MCF 10A (cell line): ENCODE measurements around the gene FAM124B. TPM values are rescaled to one million over a fixed set of nuclear protein-coding genes. Genes with fewer than 3 reads are reported as not detected.
"Not testable (repeated sequence)": the region's sequence is repeated elsewhere in the genome, so short reads cannot be mapped to it uniquely, and the experiment has no call there.

ENCODE experiments used
- BruUV-seq: library from RNA; stranded (reverse); fragments of 400-500 nt; replicated peaks from 2 replicates; lab custom pipeline; 2021; lab: Mats Ljungman, UMichigan
- CTCF ChIA-PET: fragments of 300-600 bp; sonication (Branson Sonifier 250); formaldehyde crosslinking; extraction: SDS; loops from one replicate; lab custom pipeline; 2021; ENCODE audit warnings: antibody characterized with exemption, inconsistent platforms; lab: Yijun Ruan, JAX
- POLR2A ChIA-PET: fragments of 300-600, 350-650 bp; sonication (Branson Sonifier 250); formaldehyde crosslinking; extraction: SDS; loops from one replicate; lab custom pipeline; 2020; ENCODE audit warnings: antibody characterized with exemption, inconsistent platforms; lab: Yijun Ruan, JAX
- DNase-seq: peaks from one replicate; pipeline ENCODE4 v3.0.0-alpha.2; 2018; ENCODE audit not compliant: unreplicated experiment
- H3K27ac Mint-ChIP-seq: one replicate; pipeline ENCODE4 v1.8.0; 2022; ENCODE audit warnings: mild to moderate bottlenecking, low read depth, mixed read lengths; ENCODE audit not compliant: unreplicated experiment
- H3K27me3 Mint-ChIP-seq: one replicate; pipeline ENCODE4 v1.8.0; 2022; ENCODE audit warnings: mixed read lengths; ENCODE audit not compliant: insufficient read depth, unreplicated experiment
- H3K36me3 Mint-ChIP-seq: one replicate; pipeline ENCODE4 v1.8.0; 2022; ENCODE audit warnings: mild to moderate bottlenecking, moderate library complexity, mixed read lengths; ENCODE audit not compliant: insufficient read depth, unreplicated experiment
- H3K4me1 Mint-ChIP-seq: one replicate; pipeline ENCODE4 v1.8.0; 2022; ENCODE audit warnings: mixed read lengths; ENCODE audit not compliant: insufficient read depth, unreplicated experiment
- H3K4me3 Mint-ChIP-seq: one replicate; pipeline ENCODE4 v1.8.0; 2022; ENCODE audit warnings: mild to moderate bottlenecking, moderate library complexity, mixed read lengths; ENCODE audit not compliant: unreplicated experiment
- H3K9me3 Mint-ChIP-seq: one replicate; pipeline ENCODE4 v1.8.0; 2022; ENCODE audit warnings: mixed read lengths; ENCODE audit not compliant: unreplicated experiment
- CTCF ChIP-seq: fragments of 200-600 bp; IDR thresholded peaks from one replicate; pipeline ENCODE4 v1.8.0; 2022; ENCODE audit warnings: antibody characterized with exemption, mild to moderate bottlenecking; ENCODE audit not compliant: unreplicated experiment
- intact Hi-C: fragments of 100-400 bp; cut with micrococcal nuclease; formaldehyde crosslinking; loops from 2 replicates; pipeline ENCODE4 v1.14.1; 2022
- total RNA-seq: library from RNA; stranded (reverse); gene quantifications from 2 replicates; pipeline ENCODE4 v1.2.3, GENCODE V29; 2022

FAM124B gene
- total RNA-seq, 1 experiment from 2014 or later = not detected

GRCh38 chr2:224382973-224383555, 18.8 kb downstream of the FAM124B start:
- Mint-ChIP-seq H3K27me3 (no peaks in the 10 kb centered on the region), H3K9me3 (no peaks in the 10 kb centered on the region), H3K4me1 (no peaks in the 10 kb centered on the region), H3K4me3 (no peak overlapping the region), H3K27ac (no peak overlapping the region), H3K36me3 (no peaks in the 10 kb centered on the region)
- intact Hi-C loops = no loop called here
- POLR2A ChIA-PET = interaction anchor here (0.7 kb wide), 1 partner anchor 58 kb away, joined by 3 read pairs; no protein-coding TSS in a partner anchor
- BruUV-seq = no TSS peak
- DNase-seq = no peak
- no peak for TF ChIP-seq CTCF
- CTCF ChIA-PET = interaction anchor here (0.7 to 1.2 kb wide), 3 partner anchors 10 to 26 kb away, joined by 3 to 6 read pairs (median 4); no protein-coding TSS in a partner anchor

GRCh38 chr2:224382280-224382647, 19.6 kb downstream of the FAM124B start:
- H3K36me3 Mint-ChIP-seq, H3K27me3 Mint-ChIP-seq, POLR2A ChIA-PET, intact Hi-C loops, H3K27ac Mint-ChIP-seq, H3K4me1 Mint-ChIP-seq, H3K4me3 Mint-ChIP-seq, H3K9me3 Mint-ChIP-seq, BruUV-seq, DNase-seq: not testable (repeated sequence)
- CTCF ChIA-PET = interaction anchor here (0.7 kb wide), 1 partner anchor 25 kb away, joined by 4 read pairs; no protein-coding TSS in a partner anchor

- Mint-ChIP-seq H3K9me3 (no peaks in the 10 kb centered on the region), H3K4me3 (no peak overlapping the region), H3K27me3 (no peaks in the 10 kb centered on the region), H3K27ac (no peak overlapping the region), H3K4me1 (no peaks in the 10 kb centered on the region), H3K36me3 (no peaks in the 10 kb centered on the region)
- no TSS peak for BruUV-seq
- intact Hi-C loops = no loop called here
- DNase-seq = no peak
- ChIA-PET CTCF (no interaction called here), POLR2A (no interaction called here)
- no peak for TF ChIP-seq CTCF
Observed at GRCh38 chr2:224381521-224382279, 20.2 kb downstream of the FAM124B start.

GRCh38 chr2:224379986-224380385, 21.9 kb downstream of the FAM124B start:
- no TSS peak for BruUV-seq
- TF ChIP-seq CTCF = no peak
- intact Hi-C loops = no loop called here
- Mint-ChIP-seq H3K27ac (no peak overlapping the region), H3K36me3 (no peaks in the 10 kb centered on the region), H3K9me3 (no peaks in the 10 kb centered on the region), H3K4me3 (no peak overlapping the region), H3K4me1 (no peaks in the 10 kb centered on the region), H3K27me3 (no peaks in the 10 kb centered on the region)
- DNase-seq = no peak
- ChIA-PET POLR2A (no interaction called here), CTCF (interaction anchor here (2.0 kb wide), 1 partner anchor 11 kb away, joined by 11 read pairs; no protein-coding TSS in a partner anchor)
